Activated B cell treated with CpG ODN at 0.5 μM for 24 hours (primary cell): Measurements from ENCODE around the gene TRMT1. TPM values are rescaled to one million over a fixed set of nuclear protein-coding genes. Genes with fewer than 3 reads are reported as not detected.
A peak's percentile ranks its signal among the peaks of the same experiment; 100 is the strongest.
"Not testable (repeated sequence)": the region's sequence is repeated elsewhere in the genome, so short reads cannot be mapped to it uniquely, and the experiment has no call there.

ENCODE experiments used
- ATAC-seq: fragments of 200-7000 bp; cut with Tn5 transposase; one replicate; pipeline ENCODE4 v1.10.0; 2021; ENCODE audit warnings: low read depth, mild to moderate bottlenecking, moderate library complexity
- CTCF ChIA-PET: fragments of 350-600 bp; sonication (Branson Sonifier 250); formaldehyde crosslinking; loops from one replicate; lab custom pipeline; 2021; ENCODE audit warnings: antibody characterized with exemption; lab: Charles Lee
- POLR2A ChIA-PET: fragments of 350-600 bp; sonication (Branson Sonifier 250); formaldehyde crosslinking; loops from one replicate; lab custom pipeline; 2021; ENCODE audit warnings: antibody characterized with exemption; lab: Charles Lee
- DNase-seq: peaks from one replicate; pipeline ENCODE4 v3.0.0; 2022
- H3K27ac Mint-ChIP-seq: one replicate; pipeline ENCODE4 v1.8.0; 2020; ENCODE audit warnings: mixed read lengths
- H3K27me3 Mint-ChIP-seq: one replicate; pipeline ENCODE4 v1.8.0; 2021; ENCODE audit warnings: mixed read lengths
- H3K36me3 Mint-ChIP-seq: one replicate; pipeline ENCODE4 v1.8.0; 2021; ENCODE audit warnings: low read depth, mixed read lengths
- H3K4me1 Mint-ChIP-seq: one replicate; pipeline ENCODE4 v1.8.0; 2021; ENCODE audit warnings: mixed read lengths
- H3K4me3 Mint-ChIP-seq: one replicate; pipeline ENCODE4 v1.8.0; 2020; ENCODE audit warnings: mild to moderate bottlenecking, mixed read lengths
- H3K9me3 Mint-ChIP-seq: one replicate; pipeline ENCODE4 v1.8.0; 2020; ENCODE audit warnings: mixed read lengths
- intact Hi-C: fragments of 100-400 bp; cut with micrococcal nuclease; formaldehyde crosslinking; loops from one replicate; pipeline ENCODE4 v1.15.1; 2024
- total RNA-seq: library from RNA; stranded (reverse); gene quantifications from 2 replicates; pipeline ENCODE4 v1.2.3, GENCODE V29; 2022
- TF ChIP-seq, protein P1 (sequence below): fragments of 200-600 bp; IDR thresholded peaks from one replicate; pipeline ENCODE4 v1.8.0; 2022; ENCODE audit warnings: antibody characterized with exemption, mild to moderate bottlenecking

Gene TRMT1
- total RNA-seq, result 111 and 113 TPM in 2 replicates

GRCh38 chr19:13116282-13117175, at the start of gene TRMT1:
Gene TRMT1, minus strand, starts transcription at chr19:13116740. Its CDS starts 341 bp downstream, at chr19:13116399.
- Mint-ChIP-seq H3K27ac (peak within 1 kb of the TSS; percentile 96), H3K4me1 (peaks cover 51% of the 10 kb centered on the region), H3K4me3 (peak within 1 kb of the TSS; percentile 99), H3K36me3 (peaks cover 31% of the 10 kb centered on the region), H3K9me3 (no peaks in the 10 kb centered on the region), H3K27me3 (no peaks in the 10 kb centered on the region)
- CTCF ChIA-PET, result interaction anchor here (1.8 kb wide), 1 partner anchor 79 kb away, joined by 4 read pairs; no protein-coding TSS in a partner anchor
- TF ChIP-seq, protein P1, sequence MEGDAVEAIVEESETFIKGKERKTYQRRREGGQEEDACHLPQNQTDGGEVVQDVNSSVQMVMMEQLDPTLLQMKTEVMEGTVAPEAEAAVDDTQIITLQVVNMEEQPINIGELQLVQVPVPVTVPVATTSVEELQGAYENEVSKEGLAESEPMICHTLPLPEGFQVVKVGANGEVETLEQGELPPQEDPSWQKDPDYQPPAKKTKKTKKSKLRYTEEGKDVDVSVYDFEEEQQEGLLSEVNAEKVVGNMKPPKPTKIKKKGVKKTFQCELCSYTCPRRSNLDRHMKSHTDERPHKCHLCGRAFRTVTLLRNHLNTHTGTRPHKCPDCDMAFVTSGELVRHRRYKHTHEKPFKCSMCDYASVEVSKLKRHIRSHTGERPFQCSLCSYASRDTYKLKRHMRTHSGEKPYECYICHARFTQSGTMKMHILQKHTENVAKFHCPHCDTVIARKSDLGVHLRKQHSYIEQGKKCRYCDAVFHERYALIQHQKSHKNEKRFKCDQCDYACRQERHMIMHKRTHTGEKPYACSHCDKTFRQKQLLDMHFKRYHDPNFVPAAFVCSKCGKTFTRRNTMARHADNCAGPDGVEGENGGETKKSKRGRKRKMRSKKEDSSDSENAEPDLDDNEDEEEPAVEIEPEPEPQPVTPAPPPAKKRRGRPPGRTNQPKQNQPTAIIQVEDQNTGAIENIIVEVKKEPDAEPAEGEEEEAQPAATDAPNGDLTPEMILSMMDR, result no peak
- intact Hi-C loops, result loop anchor here (1.0 to 5.0 kb wide), 2 partner anchors 12 to 891 kb away; partner anchors contain the start of gene RFX1
- DNase-seq, result peak; percentile 83
- POLR2A ChIA-PET, result interaction anchor here (0.6 to 6.6 kb wide), 10 partner anchors 14 to 899 kb away, joined by 3 to 158 read pairs (median 12); partner anchors contain the start of genes IER2, LYL1 and STX10
- peak; percentile 69 for ATAC-seq

DNA sequence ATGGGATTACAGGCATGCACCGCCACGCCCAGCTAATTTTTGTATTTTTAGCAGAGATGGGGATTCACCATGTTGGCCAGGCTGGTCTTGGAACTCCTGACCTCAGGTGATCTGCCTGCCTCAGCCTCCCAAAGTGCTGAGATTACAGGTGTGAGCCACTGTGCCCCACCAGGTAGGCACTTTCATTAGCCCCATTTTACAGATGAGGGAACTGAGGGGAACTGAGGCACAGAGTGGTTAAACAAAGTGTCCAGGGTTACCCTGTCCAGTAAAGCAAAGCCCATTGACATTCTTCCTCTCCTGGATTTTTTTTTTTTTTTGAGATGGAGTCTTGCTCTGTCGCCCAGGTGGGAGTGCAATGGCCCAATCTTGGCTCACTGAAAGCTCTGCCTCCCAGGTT, 49.6 kb upstream of the TRMT1 start:
- not testable (repeated sequence) for H3K4me3 Mint-ChIP-seq, H3K36me3 Mint-ChIP-seq, H3K9me3 Mint-ChIP-seq, ATAC-seq, H3K27me3 Mint-ChIP-seq, DNase-seq
- peaks cover 94% of the 10 kb centered on the region for H3K4me1 Mint-ChIP-seq
- ChIA-PET POLR2A (interaction anchor here (0.9 to 11.6 kb wide), 6 partner anchors 9 to 95 kb away, joined by 3 to 413 read pairs (median 47); partner anchors contain the start of genes IER2, LYL1 and STX10), CTCF (interaction anchor here (0.6 to 5.5 kb wide), 3 partner anchors 10 to 29 kb away, joined by 3 to 38 read pairs (median 33); no protein-coding TSS in a partner anchor)
- intact Hi-C loops, result loop anchor here (2.0 kb wide), 1 partner anchor 15 kb away; the partner anchor contains the start of genes IER2 and STX10
- H3K27ac Mint-ChIP-seq, result peak overlapping the region; percentile 68

GRCh38 chr19:13165162-13165997, 48.8 kb upstream of the TRMT1 start:
- no peak for DNase-seq
- Mint-ChIP-seq H3K4me3 (no peak overlapping the region), H3K27ac (peak overlapping the region; percentile 89), H3K4me1 (peaks cover 90% of the 10 kb centered on the region), H3K27me3 (no peaks in the 10 kb centered on the region), H3K36me3 (no peaks in the 10 kb centered on the region), H3K9me3 (no peaks in the 10 kb centered on the region)
- ChIA-PET CTCF (interaction anchor here (0.6 to 1.0 kb wide), 2 partner anchors 29 to 30 kb away, joined by 3 to 4 read pairs; no protein-coding TSS in a partner anchor), POLR2A (interaction anchor here (0.6 to 11.6 kb wide), 7 partner anchors 8 to 1514 kb away, joined by 3 to 413 read pairs (median 28); partner anchors contain the start of genes IER2, LYL1 and STX10)
- intact Hi-C loops, result no loop called here
- TF ChIP-seq, protein P1, result no peak
- no peak for ATAC-seq

- TF ChIP-seq, protein P1, result no peak
- H3K36me3 Mint-ChIP-seq, result no peaks in the 10 kb centered on the region
- no peaks in the 10 kb centered on the region for H3K9me3 Mint-ChIP-seq
- no peaks in the 10 kb centered on the region for H3K27me3 Mint-ChIP-seq
- intact Hi-C loops, result no loop called here
- peak overlapping the region; percentile 89 for H3K27ac Mint-ChIP-seq
- POLR2A ChIA-PET, result interaction anchor here (0.6 to 11.6 kb wide), 11 partner anchors 8 to 1513 kb away, joined by 3 to 413 read pairs (median 21); partner anchors contain the start of genes IER2, LYL1 and STX10
- DNase-seq (peak; percentile 24), ATAC-seq (no peak)
- peak overlapping the region; percentile 84 for H3K4me3 Mint-ChIP-seq
- peaks cover 88% of the 10 kb centered on the region for H3K4me1 Mint-ChIP-seq
- CTCF ChIA-PET, result interaction anchor here (1.0 to 2.1 kb wide), 2 partner anchors 10 to 31 kb away, joined by 4 to 11 read pairs; no protein-coding TSS in a partner anchor
Measured at GRCh38 chr19:13164343-13165161, 48.0 kb upstream of the TRMT1 start.
